ENCODE results near the gene TBC1D24. TPM values are rescaled to one million over a fixed set of nuclear protein-coding genes. Genes with fewer than 3 reads are reported as not detected.

Gene TBC1D24
- total and polyA plus RNA-seq, 9 of the 15 experiments (the other 6 are each of a cell fraction or from before 2014, with no cell fraction given): 1.7 to 22.6 (median 7.2) TPM

DNA sequence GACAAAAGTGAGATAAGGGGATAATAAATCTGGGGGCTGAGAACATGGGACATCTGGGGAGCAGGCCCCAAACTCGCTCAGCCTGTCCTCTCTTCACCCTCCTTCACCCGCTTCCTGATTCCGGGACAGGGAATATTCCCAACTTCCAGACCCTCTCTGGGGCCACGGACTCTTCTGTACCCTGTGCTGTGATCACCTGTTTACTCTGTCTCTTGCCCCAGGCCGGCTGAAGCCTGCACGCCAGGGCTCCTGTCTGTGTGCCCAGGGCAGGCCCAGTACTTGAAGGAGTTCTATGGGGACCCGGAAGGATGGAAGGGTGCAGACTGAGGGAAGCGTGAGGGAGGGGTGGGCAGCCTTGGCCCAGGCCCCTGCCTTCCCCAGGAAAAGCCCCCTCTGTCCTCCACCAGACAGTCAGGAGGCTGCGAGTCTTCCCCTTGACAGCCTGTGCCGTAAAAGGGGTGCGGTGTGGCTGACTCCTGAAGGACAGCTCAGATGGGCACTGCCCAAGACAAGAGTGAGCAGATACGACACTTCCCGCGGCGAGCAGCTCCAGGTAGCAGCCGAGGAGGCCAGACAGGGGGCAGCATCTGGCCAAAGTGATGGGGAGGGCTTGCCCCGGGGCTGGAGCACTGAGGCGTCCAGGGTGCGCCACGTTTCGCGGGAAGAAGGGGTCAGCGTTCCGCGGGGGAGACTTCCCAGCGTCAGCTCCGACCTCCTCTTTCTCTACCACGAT lies 46.7 kb upstream of the TBC1D24 start (continued):
- TF ChIP-seq CTCF (IDR thresholded peaks at IDR 0.05 in 2 of 3, conservative IDR thresholded peaks at IDR 0.05 in 1 of 3; ENCODE audit: insufficient read depth in 2 of 3, low read depth in 1 of 3, low read length in 3 of 3) (peak; percentile 69 to 70 (median 69)), ZBTB1 (CRISPR knock-in tag; IDR thresholded peaks at IDR 0.05; ENCODE audit: borderline replicate concordance, low read depth) (no peak), ARNT (IDR thresholded peaks at IDR 0.05) (no peak), ZNF24 (IDR thresholded peaks at IDR 0.05) (no peak), CBX8 (IDR thresholded peaks at IDR 0.05; ENCODE audit: borderline replicate concordance, extremely low read depth, low read depth, low read length, poor library complexity, severe bottlenecking) (no peak), UBTF (IDR thresholded peaks at IDR 0.05; ENCODE audit: borderline replicate concordance in 1 of 2, low read depth in 2 of 2, low read length in 2 of 2) (peak in 1 of 2 experiments; percentile 83; a peak in 1 of 4 replicates), MEF2A (IDR thresholded peaks at IDR 0.05; ENCODE audit: control insufficient read depth, low read depth, low read length) (no peak), NFATC3 (IDR thresholded peaks at IDR 0.05) (no peak), THAP7 (CRISPR knock-in tag; IDR thresholded peaks at IDR 0.05) (no peak), MYBL2 (IDR thresholded peaks at IDR 0.05; ENCODE audit: low read depth) (no peak), MYBL2 (CRISPR knock-in tag; IDR thresholded peaks at IDR 0.05; ENCODE audit: borderline replicate concordance) (no peak), STAT5A (IDR thresholded peaks at IDR 0.05; ENCODE audit: borderline replicate concordance, low read length) (no peak), HSF4 (CRISPR knock-in tag; IDR thresholded peaks at IDR 0.05; ENCODE audit: borderline replicate concordance) (no peak), ZNF174 (CRISPR knock-in tag; IDR thresholded peaks at IDR 0.05) (no peak), ZFP36 (IDR thresholded peaks at IDR 0.05; ENCODE audit: low read depth, low read length, partially characterized antibody) (no peak), POLR2H (tag; IDR thresholded peaks at IDR 0.05; ENCODE audit: low read depth) (no peak), MCM2 (IDR thresholded peaks at IDR 0.05; ENCODE audit: low read depth) (no peak), ZNF764 (CRISPR knock-in tag; IDR thresholded peaks at IDR 0.05; ENCODE audit: low read depth) (0 out of 2 replicates have a peak, but pooled peaks have one; percentile 30), ARID1B (IDR thresholded peaks at IDR 0.05) (peak; percentile 47; the same call in 1 of the 2 replicates), ZNF778 (CRISPR knock-in tag; IDR thresholded peaks at IDR 0.05) (no peak), FOXA3 (CRISPR knock-in tag; conservative IDR thresholded peaks at IDR 0.05 in 1 of 2, IDR thresholded peaks at IDR 0.05 in 1 of 2) (no peak)
- TF ChIP-seq, protein P1, sequence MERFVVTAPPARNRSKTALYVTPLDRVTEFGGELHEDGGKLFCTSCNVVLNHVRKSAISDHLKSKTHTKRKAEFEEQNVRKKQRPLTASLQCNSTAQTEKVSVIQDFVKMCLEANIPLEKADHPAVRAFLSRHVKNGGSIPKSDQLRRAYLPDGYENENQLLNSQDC (CRISPR knock-in tag; IDR thresholded peaks at IDR 0.05): no peak; the same call in 1 of the 2 replicates
